MCF 10A (cell line): ENCODE measurements around the gene RAP1GAP. TPM values are rescaled to one million over a fixed set of nuclear protein-coding genes. Genes with fewer than 3 reads are reported as not detected.
A peak's percentile ranks its signal among the peaks of the same experiment; 100 is the strongest.

Experiments
- BruUV-seq: library from RNA; stranded (reverse); fragments of 400-500 nt; replicated peaks from 2 replicates; lab custom pipeline; 2021; lab: Mats Ljungman, UMichigan
- CTCF ChIA-PET: fragments of 300-600 bp; sonication (Branson Sonifier 250); formaldehyde crosslinking; extraction: SDS; loops from one replicate; lab custom pipeline; 2021; ENCODE audit warnings: antibody characterized with exemption, inconsistent platforms; lab: Yijun Ruan, JAX
- POLR2A ChIA-PET: fragments of 300-600, 350-650 bp; sonication (Branson Sonifier 250); formaldehyde crosslinking; extraction: SDS; loops from one replicate; lab custom pipeline; 2020; ENCODE audit warnings: antibody characterized with exemption, inconsistent platforms; lab: Yijun Ruan, JAX
- DNase-seq: peaks from one replicate; pipeline ENCODE4 v3.0.0-alpha.2; 2018; ENCODE audit not compliant: unreplicated experiment
- H3K27ac Mint-ChIP-seq: one replicate; pipeline ENCODE4 v1.8.0; 2022; ENCODE audit warnings: mild to moderate bottlenecking, low read depth, mixed read lengths; ENCODE audit not compliant: unreplicated experiment
- H3K27me3 Mint-ChIP-seq: one replicate; pipeline ENCODE4 v1.8.0; 2022; ENCODE audit warnings: mixed read lengths; ENCODE audit not compliant: insufficient read depth, unreplicated experiment
- H3K36me3 Mint-ChIP-seq: one replicate; pipeline ENCODE4 v1.8.0; 2022; ENCODE audit warnings: mild to moderate bottlenecking, moderate library complexity, mixed read lengths; ENCODE audit not compliant: insufficient read depth, unreplicated experiment
- H3K4me1 Mint-ChIP-seq: one replicate; pipeline ENCODE4 v1.8.0; 2022; ENCODE audit warnings: mixed read lengths; ENCODE audit not compliant: insufficient read depth, unreplicated experiment
- H3K4me3 Mint-ChIP-seq: one replicate; pipeline ENCODE4 v1.8.0; 2022; ENCODE audit warnings: mild to moderate bottlenecking, moderate library complexity, mixed read lengths; ENCODE audit not compliant: unreplicated experiment
- H3K9me3 Mint-ChIP-seq: one replicate; pipeline ENCODE4 v1.8.0; 2022; ENCODE audit warnings: mixed read lengths; ENCODE audit not compliant: unreplicated experiment
- intact Hi-C: fragments of 100-400 bp; cut with micrococcal nuclease; formaldehyde crosslinking; loops from 2 replicates; pipeline ENCODE4 v1.14.1; 2022
- total RNA-seq: library from RNA; stranded (reverse); gene quantifications from 2 replicates; pipeline ENCODE4 v1.2.3, GENCODE V29; 2022
- TF ChIP-seq, protein P1 (sequence below): fragments of 200-600 bp; IDR thresholded peaks from one replicate; pipeline ENCODE4 v1.8.0; 2022; ENCODE audit warnings: antibody characterized with exemption, mild to moderate bottlenecking; ENCODE audit not compliant: unreplicated experiment

RAP1GAP gene
- total RNA-seq, 1 experiment from 2014 or later = not detected

DNA sequence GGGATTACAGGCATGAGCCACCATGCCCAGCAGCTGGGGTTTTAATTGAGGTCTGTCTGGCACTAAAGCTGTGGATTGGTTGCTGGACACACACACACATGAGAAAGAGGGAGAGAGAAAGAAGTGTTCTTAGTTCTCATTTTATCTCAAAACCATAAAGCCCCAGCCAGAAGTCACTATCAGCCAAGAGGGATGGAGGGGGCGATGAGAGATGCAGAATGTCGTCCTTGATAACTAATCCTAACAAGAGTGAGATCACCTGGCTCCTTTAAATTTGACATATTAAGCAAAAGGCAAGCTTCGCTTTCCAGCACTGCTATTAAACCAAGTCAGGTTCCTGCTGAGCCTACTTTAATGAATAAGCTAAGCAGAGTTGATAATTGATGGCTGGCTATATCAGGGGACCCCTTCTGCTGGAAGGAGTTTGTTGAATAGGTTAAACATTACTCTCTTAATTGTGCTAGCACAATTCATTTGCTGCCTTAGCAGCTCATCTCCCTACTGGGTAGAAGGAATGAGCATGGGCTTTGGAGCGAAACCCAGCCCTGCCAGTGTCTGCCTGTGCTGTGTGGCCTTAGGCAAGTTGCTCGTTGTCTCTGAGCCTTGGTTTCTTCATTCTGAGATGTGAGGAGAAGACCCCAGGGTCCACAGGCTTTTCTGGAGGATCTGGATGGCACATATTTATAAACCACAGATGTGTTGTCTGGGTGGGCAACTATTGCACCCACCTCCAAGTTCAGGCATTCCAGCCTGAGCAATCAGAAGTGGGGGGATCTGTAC lies 109.2 kb downstream of the RAP1GAP start:
- TF ChIP-seq, protein P1, sequence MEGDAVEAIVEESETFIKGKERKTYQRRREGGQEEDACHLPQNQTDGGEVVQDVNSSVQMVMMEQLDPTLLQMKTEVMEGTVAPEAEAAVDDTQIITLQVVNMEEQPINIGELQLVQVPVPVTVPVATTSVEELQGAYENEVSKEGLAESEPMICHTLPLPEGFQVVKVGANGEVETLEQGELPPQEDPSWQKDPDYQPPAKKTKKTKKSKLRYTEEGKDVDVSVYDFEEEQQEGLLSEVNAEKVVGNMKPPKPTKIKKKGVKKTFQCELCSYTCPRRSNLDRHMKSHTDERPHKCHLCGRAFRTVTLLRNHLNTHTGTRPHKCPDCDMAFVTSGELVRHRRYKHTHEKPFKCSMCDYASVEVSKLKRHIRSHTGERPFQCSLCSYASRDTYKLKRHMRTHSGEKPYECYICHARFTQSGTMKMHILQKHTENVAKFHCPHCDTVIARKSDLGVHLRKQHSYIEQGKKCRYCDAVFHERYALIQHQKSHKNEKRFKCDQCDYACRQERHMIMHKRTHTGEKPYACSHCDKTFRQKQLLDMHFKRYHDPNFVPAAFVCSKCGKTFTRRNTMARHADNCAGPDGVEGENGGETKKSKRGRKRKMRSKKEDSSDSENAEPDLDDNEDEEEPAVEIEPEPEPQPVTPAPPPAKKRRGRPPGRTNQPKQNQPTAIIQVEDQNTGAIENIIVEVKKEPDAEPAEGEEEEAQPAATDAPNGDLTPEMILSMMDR = no peak
- no peak for DNase-seq
- Mint-ChIP-seq H3K27ac (no peak overlapping the region), H3K36me3 (no peaks in the 10 kb centered on the region), H3K27me3 (peaks cover 3% of the 10 kb centered on the region), H3K9me3 (no peaks in the 10 kb centered on the region), H3K4me1 (no peaks in the 10 kb centered on the region), H3K4me3 (no peak overlapping the region)
- CTCF ChIA-PET = interaction anchor here (0.6 to 0.8 kb wide), 2 partner anchors 191 to 546 kb away, joined by 3 read pairs; no protein-coding TSS in a partner anchor
- POLR2A ChIA-PET = no interaction called here
- BruUV-seq = no TSS peak
- intact Hi-C loops = no loop called here

DNA sequence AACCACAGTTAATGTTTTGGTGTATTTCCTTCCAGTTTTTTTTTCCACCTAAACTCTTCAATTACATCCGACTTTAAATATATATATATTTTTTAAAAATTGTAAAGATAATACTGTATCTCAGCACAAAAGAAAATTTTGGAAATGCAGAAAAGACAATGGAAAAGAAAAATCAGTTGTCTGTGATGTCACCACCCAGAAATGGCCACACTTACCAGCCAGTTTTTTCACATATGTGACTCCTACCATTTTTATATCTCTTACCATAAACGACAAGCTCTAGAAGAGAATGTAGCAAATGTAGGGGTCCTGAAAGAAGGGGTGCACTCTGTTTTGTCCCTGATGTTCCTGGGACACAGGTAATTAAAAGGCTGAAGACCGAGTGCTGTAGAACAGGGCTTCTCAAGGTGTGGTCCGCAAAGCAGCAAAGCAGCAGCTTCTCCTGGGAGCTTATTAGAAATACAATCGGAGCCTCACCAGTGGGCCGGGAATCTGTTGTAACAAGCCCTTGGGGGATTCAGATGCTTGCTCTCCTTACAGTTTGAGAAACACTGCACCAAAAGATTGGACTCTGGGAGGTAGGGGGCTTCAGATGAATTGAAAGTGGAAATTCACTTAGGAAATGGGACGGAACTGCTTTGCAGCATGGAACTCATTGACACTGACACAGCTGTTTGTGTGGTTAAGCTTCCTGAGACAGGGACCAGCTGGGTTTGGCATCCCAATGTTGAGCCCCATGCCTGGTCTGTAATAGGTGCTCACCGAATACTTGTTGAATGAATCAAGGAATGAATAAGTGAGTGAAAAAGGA lies 115.8 kb downstream of the RAP1GAP start:
- intact Hi-C loops = no loop called here
- BruUV-seq = no TSS peak
- no peaks in the 10 kb centered on the region for H3K36me3 Mint-ChIP-seq
- POLR2A ChIA-PET = no interaction called here
- no peak overlapping the region for H3K27ac Mint-ChIP-seq
- H3K4me3 Mint-ChIP-seq = no peak overlapping the region
- no peak for DNase-seq
- TF ChIP-seq, protein P1 = no peak
- H3K9me3 Mint-ChIP-seq = no peaks in the 10 kb centered on the region
- no peaks in the 10 kb centered on the region for H3K4me1 Mint-ChIP-seq
- CTCF ChIA-PET = interaction anchor here (0.6 to 0.9 kb wide), 3 partner anchors 14 to 185 kb away, joined by 3 to 4 read pairs (median 3); no protein-coding TSS in a partner anchor
- H3K27me3 Mint-ChIP-seq = peaks cover 31% of the 10 kb centered on the region

DNA sequence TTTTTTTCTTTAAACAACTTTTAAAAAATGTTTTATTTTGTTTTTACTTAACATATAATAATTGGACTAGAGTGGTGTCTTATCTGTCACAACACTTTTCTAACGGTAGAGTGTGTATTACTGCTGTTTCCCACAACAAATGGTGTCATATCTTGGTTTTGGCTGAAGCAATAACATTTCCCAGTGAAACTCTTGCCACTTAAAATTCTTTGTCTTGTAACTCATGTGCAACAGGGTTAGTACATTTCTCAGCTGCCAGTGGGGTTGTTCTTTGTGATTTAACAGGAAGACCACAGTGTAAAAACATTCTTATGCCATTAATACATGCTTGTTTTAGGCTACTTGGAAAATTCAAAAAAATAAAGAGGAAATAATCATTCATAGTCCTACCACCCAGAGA lies 116.4 kb downstream of the RAP1GAP start:
- ChIA-PET POLR2A (no interaction called here), CTCF (interaction anchor here (0.8 to 0.9 kb wide), 2 partner anchors 15 to 183 kb away, joined by 3 to 4 read pairs; no protein-coding TSS in a partner anchor)
- peak; percentile 11 for DNase-seq
- BruUV-seq = no TSS peak
- H3K36me3 Mint-ChIP-seq = no peaks in the 10 kb centered on the region
- no peaks in the 10 kb centered on the region for H3K4me1 Mint-ChIP-seq
- no peak overlapping the region for H3K4me3 Mint-ChIP-seq
- H3K27me3 Mint-ChIP-seq = peaks cover 34% of the 10 kb centered on the region
- H3K27ac Mint-ChIP-seq = no peak overlapping the region
- TF ChIP-seq, protein P1 = no peak
- H3K9me3 Mint-ChIP-seq = no peaks in the 10 kb centered on the region
- intact Hi-C loops = no loop called here

DNA sequence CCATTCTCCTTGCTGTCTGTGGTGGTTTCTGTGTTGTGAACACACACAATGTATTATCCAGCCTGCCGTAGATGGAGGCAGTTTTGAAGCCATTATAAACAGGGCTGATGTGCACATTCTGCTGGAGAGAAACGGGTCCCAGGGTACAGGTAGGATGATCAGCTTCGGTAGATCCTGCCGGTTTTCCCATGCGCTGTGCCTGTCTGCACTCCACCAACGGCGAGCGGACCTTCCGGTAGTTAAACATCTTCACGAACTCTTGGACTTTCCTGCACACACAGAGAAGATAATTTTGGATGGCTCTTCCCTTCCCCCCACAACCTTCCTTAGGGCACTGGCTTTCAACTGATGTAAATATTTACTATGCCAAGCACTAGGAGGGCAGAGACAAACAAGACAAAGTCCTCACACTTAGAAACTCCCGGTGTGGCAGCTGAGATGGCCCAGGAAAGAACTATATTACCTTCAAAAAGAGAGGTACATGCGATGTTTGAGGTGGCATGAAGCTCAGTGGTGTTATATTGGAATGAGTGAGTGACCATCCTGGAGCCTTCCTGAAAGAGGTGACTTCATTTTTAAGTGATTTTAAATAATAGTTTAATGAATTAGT lies 118.2 kb downstream of the RAP1GAP start:
- Mint-ChIP-seq H3K4me3 (no peak overlapping the region), H3K4me1 (no peaks in the 10 kb centered on the region), H3K27me3 (peaks cover 34% of the 10 kb centered on the region), H3K36me3 (no peaks in the 10 kb centered on the region), H3K27ac (no peak overlapping the region), H3K9me3 (no peaks in the 10 kb centered on the region)
- DNase-seq = no peak
- intact Hi-C loops = no loop called here
- CTCF ChIA-PET = interaction anchor here (0.6 to 1.0 kb wide), 2 partner anchors 17 to 45 kb away, joined by 3 read pairs; no protein-coding TSS in a partner anchor
- POLR2A ChIA-PET = no interaction called here
- BruUV-seq = no TSS peak
- TF ChIP-seq, protein P1 = no peak
